H7 (cell line): ENCODE results near the gene DROSHA. TPM values are rescaled to one million over a fixed set of nuclear protein-coding genes. Genes with fewer than 3 reads are reported as not detected.
"Not testable (repeated sequence)": the region's sequence is repeated elsewhere in the genome, so short reads cannot be mapped to it uniquely, and the experiment has no call there.

Source experiments
- DNase-seq: peaks from one replicate; pipeline ENCODE4 v3.0.0; 2012
- H3K27me3 ChIP-seq: 2 replicates; pipeline ENCODE4 v1.6.0; 2011; ENCODE audit warnings: mild to moderate bottlenecking, low read length; ENCODE audit not compliant: control insufficient read depth, insufficient read depth
- H3K36me3 ChIP-seq: replicated peaks from 2 replicates; pipeline ENCODE4 v1.5.1; 2011; ENCODE audit warnings: low read length; ENCODE audit not compliant: control insufficient read depth, insufficient read depth
- H3K4me3 ChIP-seq: 2 replicates; pipeline ENCODE4 v1.5.1; 2011; ENCODE audit warnings: low read depth, mild to moderate bottlenecking, control low read depth, low read length, moderate library complexity; ENCODE audit not compliant: insufficient read depth
- total RNA-seq: library from RNA; depleted of rRNA; stranded (reverse); fragments of >200 nt; shearing (Covaris generic); gene quantifications from 2 replicates; pipeline ENCODE4 v1.2.3, GENCODE V29; 2014; rRNA removed

The DROSHA gene
- total RNA-seq, 1 experiment from 2014 or later, result 36.0 TPM

GRCh38 chr5:31361704-31362528 lies 170.0 kb downstream of the DROSHA start:
- not testable (repeated sequence) for H3K27me3 ChIP-seq, H3K4me3 ChIP-seq, DNase-seq, H3K36me3 ChIP-seq

GRCh38 chr5:31361234-31361633 lies 170.7 kb downstream of the DROSHA start:
- no peak for DNase-seq
- no peak overlapping the region for H3K4me3 ChIP-seq
- H3K36me3 ChIP-seq, result no peaks in the 10 kb centered on the region
- no peaks in the 10 kb centered on the region for H3K27me3 ChIP-seq

- Histone ChIP-seq H3K4me3 (no peak overlapping the region), H3K36me3 (no peaks in the 10 kb centered on the region), H3K27me3 (no peaks in the 10 kb centered on the region)
- no peak for DNase-seq
These were observed 172.1 kb downstream of the DROSHA start for GRCh38 chr5:31359839-31360238.

- no peaks in the 10 kb centered on the region for H3K27me3 ChIP-seq
- H3K36me3 ChIP-seq, result no peaks in the 10 kb centered on the region
- no peak overlapping the region for H3K4me3 ChIP-seq
- no peak for DNase-seq
These were observed 174.9 kb downstream of the DROSHA start for GRCh38 chr5:31357038-31357437.

- DNase-seq, result no peak
- Histone ChIP-seq H3K36me3 (no peaks in the 10 kb centered on the region), H3K4me3 (no peak overlapping the region), H3K27me3 (no peaks in the 10 kb centered on the region)
These were observed 176.6 kb downstream of the DROSHA start for GRCh38 chr5:31355337-31355736.

Other genes starting within 250 kb of the DROSHA start
- 28.9 and 30.4 TPM in 2 replicates for gene C5orf22, start 208 bp upstream of the DROSHA start, total RNA-seq
- 2.1 and 3.6 TPM in 2 replicates for gene PDZD2, start 107.0 kb upstream of the DROSHA start, total RNA-seq